Amniotic epithelial cell (primary cell): ENCODE results near the gene PDPK1.
"Not testable (repeated sequence)": the region's sequence is repeated elsewhere in the genome, so short reads cannot be mapped to it uniquely, and the experiment has no call there.

Experiments used
- DNase-seq: peaks from one replicate; pipeline ENCODE4 v3.0.0-alpha.2; 2010; ENCODE audit warnings: low read depth

Gene PDPK1

DNA sequence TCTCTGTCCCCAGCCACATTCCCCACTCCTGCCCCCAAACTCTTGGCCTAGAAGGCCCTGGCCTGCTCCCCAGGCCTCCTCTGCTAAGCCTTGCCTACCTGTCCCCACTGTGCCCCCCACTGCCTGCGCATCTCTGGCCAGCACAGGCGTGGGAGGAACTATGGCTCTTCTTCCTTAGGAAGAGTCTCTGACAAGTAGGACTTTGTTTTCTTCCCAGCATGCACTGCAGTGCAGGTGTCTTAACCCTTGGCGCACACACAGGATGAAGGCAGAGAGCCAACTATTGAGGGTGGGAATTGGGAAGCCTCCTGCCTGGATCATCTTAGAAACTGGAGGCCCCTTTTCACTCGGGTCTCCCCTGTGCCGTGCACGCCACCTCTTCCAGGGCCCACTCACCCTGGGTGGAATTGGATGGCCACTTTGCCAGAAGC is 14.0 kb upstream of the PDPK1 start:
- DNase-seq = no peak

DNA sequence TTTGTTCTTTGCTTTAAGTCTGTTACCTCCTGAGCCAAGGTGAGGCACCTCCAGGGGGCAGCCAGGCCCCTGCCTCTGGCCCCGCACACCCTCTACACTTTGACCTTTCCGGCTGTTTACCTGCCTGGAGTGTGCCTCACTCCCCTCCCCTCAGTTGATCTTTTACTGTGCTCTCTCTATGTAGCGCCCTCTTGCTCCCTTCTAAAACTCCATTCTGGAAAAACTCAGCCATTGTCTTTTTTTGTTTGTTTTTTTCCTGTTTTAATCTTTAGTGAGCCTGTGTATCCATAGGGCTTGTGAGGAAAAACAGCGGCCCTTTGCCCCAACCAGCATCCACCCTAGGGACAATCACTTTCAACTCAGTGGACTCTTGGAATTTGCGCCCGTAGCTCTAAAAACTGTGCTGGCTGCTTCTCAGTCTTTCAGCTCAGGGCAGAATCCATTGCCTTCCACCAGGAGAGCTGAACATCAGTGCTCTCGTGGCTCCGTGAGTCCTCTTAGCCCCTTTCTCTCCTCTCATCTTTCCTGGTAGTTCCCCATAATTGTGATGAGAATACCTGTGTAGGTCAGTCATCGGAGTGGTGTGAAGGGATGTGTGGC is 13.4 kb upstream of the PDPK1 start:
- no peak for DNase-seq

DNA sequence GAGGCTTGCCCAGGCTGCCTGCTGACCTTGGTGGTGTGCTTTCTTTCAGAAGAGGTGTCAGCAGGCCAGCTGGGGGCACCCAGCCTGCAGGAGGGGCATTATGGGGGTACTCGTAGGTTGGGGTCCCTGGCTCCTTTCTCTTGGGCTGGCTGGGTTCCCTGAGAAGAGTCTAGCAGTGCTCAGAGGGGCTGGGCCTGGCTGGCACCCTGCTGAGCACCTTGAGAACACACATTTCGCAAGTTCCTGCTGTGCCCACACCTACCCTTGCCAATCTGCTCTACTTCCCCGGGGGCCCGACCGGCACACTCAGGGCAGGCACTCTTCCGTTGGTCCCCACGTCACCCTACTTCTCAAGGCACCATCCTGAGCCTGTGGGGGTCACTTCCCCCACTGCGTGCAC is 11.7 kb upstream of the PDPK1 start:
- DNase-seq = no peak

DNA sequence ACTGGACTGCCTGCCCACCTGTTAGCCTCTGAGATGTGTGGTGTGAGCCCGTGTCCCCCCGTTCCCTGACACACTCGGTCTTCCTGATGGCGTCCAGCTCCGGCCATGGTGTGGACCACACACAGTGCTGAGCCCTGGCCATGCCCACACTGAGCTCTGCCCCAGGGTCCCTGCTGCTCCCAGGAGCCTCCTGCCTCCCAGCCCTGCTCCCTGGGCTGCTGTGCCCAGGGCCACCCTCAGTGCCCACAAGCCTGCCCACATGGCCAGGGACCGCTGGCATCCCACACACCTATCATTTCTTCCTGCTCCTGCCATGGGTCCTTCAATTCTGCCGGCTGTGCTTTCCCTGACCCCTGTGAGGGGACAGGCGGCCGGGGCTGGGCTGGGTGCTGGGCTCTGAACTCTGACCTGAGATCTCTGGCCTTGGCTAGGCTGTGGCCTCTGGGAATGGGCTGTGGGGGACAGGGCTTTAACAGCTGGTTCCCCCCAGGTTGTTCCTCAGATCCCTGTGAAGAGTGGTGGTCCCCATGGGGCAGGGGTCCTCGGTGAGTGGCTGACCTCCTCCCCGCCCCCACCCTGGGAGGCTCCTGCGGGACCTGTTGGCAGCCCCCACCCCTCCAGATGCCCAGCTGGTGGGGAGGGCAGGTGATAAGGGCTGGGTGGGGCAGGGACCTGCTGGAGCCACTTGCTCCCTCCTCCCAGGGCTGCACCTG is 10.6 kb upstream of the PDPK1 start:
- no peak for DNase-seq

DNA sequence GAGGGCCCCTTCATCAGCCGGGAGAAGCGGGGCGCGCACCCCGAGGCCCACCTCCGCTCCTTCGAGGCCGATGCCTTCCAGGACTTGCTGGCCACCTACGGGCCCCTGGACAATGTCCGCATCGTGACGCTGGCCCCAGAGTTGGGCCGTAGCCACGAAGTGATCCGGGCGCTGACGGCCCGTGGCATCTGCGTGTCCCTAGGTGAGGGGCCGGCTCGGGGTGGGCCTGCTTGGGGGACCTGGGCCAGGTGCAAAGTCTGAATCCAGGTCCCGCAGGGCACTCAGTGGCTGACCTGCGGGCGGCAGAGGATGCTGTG is 10.1 kb upstream of the PDPK1 start:
- no peak for DNase-seq

DNA sequence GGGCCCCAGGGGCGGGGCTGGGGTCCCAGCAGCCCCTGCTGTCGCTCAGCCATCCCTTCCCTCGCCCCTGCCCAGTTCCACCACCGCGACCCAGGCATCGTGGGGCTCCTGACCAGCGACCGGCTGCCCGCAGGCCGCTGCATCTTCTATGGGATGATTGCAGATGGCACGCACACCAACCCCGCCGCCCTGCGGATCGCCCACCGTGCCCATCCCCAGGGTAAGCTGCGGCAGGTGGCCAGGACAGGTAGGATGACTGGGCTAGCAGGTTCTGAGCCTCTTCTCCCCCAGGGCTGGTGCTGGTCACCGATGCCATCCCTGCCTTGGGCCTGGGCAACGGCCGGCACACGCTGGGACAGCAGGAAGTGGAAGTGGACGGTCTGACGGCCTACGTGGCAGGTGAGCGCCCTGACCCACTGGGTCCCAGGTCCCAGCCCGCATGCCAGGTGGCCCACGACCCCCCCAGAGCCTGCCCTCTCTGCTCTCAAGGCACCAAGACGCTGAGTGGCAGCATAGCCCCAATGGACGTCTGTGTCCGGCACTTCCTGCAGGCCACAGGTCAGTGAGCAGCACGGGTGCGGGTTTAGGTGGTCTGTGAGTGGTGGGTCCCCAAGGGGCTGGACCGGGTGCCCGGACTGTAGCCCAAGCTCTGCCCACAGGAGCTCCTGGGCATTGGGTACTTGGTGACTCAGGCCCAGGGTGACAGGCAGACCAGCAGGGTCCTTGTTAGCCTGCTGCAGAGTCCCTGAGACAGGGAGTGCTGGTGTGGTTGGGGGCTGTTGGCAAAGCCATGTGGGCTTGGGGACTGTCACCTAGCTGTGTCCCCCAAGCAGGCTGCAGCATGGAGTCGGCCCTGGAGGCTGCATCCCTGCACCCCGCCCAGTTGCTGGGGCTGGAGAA is 9.4 kb upstream of the PDPK1 start:
- no peak for DNase-seq

DNA sequence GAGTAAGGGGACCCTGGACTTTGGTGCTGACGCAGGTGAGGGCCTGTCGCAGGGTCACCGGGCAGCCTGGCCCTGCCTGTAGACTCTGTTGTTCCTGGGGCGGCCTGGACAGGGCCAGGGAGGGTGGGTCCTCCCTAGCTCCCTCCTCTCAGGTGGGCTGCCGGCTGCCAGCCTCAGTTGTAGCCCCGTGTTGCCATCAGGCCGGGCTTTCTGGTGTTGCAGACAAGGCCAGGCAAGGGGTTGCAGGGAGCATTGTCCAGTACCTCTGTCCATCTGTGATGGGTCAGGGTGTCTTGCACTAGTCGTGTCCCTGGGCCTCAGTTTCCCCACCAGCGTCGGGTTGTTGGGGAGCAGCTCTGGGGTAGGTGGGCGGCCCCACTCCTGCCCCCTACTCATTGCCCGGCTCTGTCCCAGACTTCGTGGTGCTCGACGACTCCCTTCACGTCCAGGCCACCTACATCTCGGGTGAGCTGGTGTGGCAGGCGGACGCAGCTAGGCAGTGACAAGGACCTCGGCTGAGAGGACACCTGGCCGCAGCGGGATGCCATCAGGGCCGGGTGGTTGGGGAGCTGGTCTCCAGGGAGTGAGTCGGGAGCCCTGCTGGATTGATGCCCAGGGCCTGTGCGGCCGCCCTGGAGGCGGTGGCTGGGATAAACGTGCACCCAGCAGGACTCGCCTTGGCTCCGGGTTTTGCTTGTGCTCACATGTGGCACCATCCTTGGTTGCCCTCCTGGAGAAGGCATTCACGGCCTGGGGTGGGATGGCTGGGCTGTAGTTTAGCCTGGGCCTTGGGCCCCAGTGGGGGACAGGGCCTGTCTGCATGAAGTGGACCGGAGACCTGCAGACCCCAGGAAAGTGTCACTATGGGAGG is 8.5 kb upstream of the PDPK1 start:
- no peak for DNase-seq

DNA sequence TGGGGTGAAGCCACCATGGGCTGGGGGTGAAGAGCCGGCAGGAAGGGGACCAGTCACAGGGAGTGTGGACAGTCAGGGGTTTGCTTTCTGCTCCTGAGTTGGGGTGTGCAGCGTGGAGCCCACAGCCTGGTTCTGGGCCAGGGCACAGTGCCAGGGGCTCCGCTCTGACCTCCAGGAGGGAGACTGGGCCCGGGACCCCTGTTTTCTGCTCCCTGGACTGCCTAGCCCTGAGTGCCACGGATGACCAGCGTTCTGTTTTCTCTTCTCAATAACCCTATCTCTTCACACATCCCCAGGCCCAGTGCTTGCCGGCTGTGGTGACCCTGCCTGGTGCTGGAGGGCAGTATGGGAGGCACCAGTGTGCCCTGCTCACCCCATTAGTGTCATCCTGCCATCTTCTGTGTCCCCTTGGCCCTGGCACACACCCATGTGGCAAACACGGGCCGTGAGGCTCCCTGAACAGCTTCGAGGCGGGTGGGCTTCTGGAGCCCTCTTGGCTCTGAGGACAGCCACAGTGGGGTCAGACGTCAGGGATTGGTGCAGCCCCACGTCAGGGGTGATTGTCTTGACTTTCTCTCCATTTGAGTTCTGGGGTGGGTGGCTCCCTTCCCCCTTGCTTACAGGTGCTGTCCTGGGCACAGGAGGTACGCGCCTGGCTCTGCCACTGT is 7.7 kb upstream of the PDPK1 start:
- no peak for DNase-seq

DNA sequence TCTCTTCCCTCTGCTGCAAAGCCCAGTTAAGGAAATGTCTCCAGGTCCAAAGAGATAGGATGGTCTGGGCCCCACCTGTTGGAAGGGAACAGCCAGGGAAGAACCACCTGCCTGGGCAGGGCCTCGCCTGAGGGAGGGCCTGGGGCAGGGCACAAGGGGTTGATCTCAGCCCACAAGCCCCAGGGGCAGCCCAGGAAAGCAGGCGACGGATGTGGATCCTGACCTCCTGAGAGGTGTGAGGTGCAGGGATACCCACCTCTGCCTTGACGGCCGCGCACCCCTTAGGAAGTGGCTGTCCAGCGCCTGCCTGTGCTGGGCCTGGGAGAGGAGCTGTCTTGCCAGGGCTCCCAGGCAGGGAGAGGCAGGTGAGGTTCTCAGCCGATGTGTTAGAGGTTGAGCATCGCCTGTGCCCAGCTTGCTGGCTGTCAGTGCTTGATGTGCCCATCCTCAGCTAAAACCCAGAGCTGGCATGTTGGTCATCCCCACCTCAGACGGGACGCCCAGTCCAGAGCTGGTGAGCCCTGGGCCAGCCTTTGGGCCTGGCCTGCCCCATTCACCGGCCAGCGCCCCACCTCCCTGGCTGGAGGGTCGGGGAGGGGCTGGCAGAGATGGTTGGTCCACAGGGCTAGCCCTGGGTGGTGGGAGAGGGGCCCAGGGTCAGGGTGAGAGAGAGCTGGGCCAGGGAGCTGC is 7.0 kb upstream of the PDPK1 start:
- DNase-seq = no peak

DNA sequence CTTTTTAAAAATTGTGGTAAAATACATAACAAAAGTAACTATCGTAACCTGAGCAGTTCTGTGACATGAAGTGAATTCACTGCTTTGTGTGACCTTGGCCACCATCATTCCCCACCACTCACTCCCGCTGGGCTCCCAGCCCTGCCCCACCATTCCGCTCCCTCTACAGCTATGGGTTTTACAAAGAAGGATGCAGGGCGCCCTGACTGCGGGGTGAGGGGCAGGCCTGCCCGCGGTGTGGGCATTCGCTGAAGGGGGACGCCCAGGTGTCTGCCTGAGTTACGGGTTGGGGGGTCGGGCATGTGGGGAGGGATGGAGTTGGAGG is 6.5 kb upstream of the PDPK1 start, which contains the start of gene CEMP1:
Gene CEMP1, minus strand, starts transcription at position 38 of the 325 bp plus-strand sequence. CDS start 335 bp downstream, outside the sequence.
- no peak for DNase-seq

DNA sequence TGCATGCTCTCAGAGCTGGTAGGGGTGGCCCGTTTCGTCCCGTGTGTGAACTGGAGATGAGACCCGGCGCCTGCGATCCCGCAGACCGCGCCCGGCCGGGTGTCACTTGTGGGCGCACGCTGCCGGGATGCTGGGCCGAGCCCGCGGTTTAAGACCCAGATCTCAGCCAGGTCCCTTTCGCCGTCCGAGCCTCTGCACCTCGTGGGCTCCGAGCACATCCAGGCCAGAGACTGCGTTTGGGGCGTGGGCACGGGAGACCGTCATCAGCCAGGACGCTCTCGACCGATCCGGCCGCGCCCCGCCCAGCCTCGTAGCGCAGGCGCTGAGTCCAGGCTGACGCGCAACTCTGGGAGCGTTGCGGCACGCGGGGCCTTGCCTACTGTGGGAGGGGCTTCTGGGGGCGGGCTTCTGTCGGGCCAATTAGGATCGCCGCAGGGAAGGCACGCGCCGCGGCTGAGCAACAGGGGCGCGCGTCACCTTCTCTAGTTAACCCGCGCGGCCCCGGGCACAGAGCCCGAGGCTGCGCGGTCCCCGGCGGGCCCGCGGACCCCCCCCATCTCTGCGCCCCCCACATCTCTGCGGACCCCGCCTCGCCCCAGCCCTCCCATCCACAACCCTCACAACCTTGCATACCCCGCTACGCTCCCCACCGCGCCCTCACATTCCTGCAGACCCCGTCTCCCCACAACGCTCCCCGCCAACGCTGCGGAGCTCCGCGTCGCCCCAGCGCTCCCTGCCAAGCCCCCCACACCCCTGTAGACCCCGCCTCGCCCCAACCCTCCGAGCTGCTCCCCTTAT is 5.9 kb upstream of the PDPK1 start:
- peak; percentile 93 for DNase-seq

DNA sequence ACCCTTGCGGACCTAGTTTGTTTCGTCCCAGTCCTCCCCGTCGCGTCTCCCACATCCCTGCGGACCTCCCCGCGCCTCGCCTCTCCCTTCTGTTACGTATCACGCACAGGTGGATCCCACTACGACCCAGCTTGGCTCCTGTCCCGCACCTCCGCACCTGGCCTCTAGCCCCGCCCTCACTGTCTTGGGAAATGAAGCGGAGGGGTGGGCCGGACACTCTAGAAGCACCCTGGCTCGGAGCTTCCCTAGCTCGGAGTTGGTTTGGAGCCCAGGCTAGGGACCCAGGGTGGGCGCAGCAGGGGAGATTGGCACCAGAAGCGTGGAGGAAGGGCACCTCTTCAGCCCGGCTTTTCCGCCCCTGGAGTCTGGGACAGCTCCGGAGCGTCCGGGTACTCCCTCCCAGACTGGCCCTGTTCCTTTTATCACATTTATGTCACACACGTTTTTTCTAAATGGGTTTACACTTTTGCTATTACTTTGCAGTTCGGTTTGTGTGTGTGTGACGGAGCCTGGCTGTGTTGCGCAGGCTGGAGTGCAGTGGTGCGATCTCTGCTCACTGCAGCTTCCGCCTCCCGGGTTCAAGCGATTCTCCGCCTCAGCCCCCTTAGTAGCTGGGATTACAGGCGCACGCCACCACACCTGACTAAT is 5.2 kb upstream of the PDPK1 start:
- DNase-seq = peak; percentile 48

DNA sequence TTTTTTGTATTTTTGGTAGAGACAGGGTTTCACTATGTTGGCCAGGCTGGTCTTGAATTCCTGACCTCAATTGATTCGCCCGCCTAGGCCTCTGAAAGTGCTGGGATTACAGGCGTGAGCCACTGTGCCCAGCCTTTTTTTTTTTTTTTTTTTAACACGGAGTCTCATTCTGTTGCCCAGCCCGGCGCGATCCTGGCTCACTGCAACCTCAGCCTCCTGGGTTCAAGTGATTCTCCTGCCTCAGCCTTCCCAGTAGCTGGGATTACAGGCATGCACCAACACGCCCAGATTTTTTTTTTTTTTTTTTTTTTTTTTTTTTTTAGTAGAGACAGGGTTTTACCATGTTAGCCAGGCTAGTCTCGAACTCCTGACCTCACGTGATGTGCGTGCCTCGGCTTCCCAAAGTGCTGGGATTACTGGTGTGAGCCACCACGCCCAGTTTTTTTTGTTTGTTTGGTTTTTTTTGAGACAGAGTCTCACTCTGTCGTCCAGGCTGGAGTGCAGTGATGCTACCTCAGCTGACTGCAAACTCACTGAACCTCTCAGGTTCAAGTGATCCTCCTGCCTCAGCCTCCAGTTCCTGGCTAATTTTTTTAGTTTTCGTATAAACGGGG is 4.6 kb upstream of the PDPK1 start:
- DNase-seq = not testable (repeated sequence)

DNA sequence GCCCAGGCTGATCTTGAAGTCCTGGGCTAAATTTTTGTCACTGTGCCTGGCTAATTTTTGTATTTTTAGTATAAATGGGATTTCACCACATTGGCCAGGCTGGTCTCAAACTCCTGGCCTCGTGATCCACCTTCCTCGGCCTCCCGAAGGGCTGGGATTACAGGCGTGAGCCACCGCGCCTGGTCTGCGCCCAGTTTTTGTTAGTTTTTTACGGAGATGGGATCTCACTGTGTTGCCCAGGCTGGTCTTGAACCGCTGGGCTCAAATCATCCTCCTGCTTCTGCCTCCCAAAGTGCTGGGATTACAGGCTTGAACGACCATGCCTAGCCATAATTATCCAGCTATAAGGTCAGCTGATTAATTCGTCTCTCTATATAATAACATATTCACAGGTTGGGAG is 3.9 kb upstream of the PDPK1 start:
- no peak for DNase-seq

DNA sequence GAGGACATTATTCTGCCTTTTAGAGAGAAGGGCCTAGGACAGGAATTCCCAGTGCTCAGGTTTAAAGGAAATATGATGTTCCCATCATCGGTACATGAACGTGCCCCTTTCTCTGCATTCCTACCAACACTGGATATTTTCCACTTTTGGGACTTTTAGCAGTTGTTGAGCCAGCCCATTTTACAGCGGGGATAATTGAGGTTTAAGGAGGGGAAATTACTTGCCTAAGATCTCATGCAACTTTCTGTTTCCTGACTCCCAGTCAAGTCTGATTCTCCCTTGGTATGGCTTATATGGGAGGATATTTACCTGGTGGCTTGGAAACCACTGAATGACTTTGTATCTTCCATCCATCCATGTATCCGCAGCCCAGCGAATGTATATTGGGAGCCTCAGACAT is 3.5 kb upstream of the PDPK1 start:
- DNase-seq = not testable (repeated sequence)

DNA sequence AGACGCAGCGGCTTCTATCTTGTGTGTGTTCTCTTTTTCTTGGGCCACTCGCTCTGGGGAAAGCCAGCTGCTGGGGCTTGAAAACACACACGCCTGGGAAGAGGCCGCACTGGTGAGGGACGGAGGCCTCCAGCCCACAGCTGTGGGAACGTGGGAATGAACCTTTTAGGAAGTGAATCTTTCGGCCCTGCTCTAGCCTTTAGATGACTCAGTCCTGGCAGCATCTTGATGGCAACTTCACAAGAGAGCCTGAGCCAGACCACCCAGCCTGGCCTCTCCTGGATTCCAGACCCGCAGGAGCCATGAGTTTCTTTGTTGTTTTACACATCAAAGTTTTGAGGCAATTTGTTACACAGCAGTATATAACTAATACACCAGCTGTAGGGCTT is 2.2 kb upstream of the PDPK1 start:
- peak; percentile 87 for DNase-seq

DNA sequence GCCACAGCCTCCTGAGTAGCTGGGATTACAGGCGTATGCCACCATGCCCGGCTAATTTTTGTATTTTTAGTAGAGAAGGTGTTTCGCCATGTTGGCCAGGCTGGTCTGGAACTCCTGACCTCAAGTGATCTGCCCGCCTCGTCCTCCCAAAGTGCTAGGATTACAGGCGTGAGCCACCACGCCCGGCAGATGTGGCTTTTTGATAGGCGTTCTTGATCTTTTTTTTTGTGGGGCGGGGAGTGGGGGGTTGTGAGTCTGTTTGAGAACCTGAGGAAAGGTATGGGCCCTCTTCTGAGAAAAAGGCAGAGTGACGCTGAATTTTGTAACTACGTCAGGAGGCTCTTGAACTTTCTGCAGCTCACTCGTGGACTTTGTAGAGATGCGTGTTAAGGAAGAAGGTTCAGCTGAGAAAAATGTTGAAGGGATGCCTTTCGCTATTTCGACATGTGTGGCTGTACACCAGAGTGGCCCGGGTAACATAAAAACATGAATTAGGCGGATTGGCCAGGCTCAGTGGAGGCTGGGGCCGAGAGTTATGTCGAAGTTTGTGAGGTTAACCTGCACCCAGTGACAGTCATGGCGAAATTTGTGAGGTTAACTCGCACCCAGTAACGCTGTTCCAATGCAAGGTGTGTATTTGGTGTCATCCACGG is 1.5 kb downstream of the PDPK1 start:
- not testable (repeated sequence) for DNase-seq

DNA sequence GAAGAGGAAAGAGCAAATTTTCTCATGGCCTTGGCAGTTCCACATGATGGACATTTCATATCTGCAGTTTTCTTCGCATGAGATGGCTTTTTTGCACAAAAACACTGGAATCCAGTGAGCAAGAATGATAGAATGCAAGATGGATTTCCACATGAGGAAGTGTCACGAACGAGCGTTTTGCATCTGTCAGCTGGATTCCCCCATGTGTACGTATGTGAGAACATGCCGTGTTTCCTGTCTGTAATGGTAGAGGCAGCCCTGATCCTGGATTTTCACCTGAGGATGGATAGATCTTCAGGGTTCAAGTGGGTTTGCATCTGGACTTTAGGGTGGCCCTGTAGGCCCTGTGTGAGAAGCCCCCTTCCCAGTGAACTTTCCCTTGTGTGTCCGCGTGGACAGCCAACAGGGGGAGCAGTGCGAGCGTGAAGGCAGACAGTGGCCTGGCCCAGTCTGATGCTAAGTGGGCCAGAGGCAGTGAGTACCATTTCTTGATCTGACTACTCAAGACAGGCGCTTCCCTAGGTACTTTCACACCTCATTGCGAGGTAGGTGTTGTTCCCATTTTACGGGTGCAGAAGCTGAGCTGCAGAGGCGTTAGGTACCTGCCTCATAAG is 2.1 kb downstream of the PDPK1 start:
- not testable (repeated sequence) for DNase-seq
